Subcutaneous adipose tissue (tissue), 4 donors: ENCODE results near the gene ESYT1. TPM values are rescaled to one million over a fixed set of nuclear protein-coding genes. Genes with fewer than 3 reads are reported as not detected.

Experiments used
- total RNA-seq, 4 donors: library from RNA; depleted of rRNA; stranded (reverse); fragments of >200 nt; gene quantifications; one replicate each; pipeline ENCODE4 v1.1.0, GENCODE V29; 2016
- TF ChIP-seq, protein P1 (sequence below): fragments of 450-650 bp; IDR thresholded peaks from one replicate; pipeline ENCODE4 v1.5.1; 2016; ENCODE audit warnings: low read depth, mild to moderate bottlenecking, control low read depth, antibody characterized with exemption, moderate library complexity

The ESYT1 gene
- total RNA-seq, 4 donors from 2014 or later = 147 to 522 (median 280) TPM

DNA sequence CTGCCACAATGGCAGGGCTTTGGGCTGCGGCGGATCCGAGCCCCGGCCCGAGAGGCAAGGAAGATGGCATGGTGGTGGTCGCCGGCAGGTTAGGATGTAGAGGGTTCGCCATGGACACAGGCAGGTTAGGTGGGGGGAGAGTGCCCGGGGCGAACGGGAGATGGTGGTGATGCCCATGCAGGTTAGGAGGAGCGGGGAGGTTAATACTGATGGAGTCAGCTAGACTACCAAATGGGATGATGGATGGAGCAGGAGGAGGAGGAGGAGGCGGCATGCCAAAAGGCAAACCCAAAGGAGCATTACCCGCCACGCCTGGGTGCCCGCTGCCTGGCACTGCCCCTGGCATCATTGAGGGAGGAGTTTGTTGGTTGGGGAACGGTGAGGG, 36.3 kb downstream of the ESYT1 start:
- TF ChIP-seq, protein P1, sequence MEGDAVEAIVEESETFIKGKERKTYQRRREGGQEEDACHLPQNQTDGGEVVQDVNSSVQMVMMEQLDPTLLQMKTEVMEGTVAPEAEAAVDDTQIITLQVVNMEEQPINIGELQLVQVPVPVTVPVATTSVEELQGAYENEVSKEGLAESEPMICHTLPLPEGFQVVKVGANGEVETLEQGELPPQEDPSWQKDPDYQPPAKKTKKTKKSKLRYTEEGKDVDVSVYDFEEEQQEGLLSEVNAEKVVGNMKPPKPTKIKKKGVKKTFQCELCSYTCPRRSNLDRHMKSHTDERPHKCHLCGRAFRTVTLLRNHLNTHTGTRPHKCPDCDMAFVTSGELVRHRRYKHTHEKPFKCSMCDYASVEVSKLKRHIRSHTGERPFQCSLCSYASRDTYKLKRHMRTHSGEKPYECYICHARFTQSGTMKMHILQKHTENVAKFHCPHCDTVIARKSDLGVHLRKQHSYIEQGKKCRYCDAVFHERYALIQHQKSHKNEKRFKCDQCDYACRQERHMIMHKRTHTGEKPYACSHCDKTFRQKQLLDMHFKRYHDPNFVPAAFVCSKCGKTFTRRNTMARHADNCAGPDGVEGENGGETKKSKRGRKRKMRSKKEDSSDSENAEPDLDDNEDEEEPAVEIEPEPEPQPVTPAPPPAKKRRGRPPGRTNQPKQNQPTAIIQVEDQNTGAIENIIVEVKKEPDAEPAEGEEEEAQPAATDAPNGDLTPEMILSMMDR = no peak

DNA sequence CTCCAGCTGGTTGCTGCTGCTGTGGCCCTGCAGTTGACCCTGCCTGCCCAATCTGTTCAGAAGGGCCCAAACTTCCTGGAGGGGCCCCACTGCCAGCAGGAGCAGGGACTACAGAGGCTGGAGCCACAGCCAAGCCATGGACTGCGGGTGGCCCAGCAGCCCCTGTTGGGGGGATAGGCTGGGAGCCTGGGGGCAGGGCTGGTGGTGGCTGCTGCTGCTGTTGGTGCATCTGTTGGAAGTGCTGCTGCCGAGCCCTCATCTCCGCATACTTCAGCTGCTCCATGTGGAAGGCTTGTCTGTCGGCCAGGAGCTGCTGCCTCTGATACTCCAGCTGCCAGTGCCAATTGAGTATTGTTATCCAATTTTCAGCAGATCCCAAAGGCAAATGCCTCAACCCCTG, 37.3 kb downstream of the ESYT1 start:
- TF ChIP-seq, protein P1 = no peak

DNA sequence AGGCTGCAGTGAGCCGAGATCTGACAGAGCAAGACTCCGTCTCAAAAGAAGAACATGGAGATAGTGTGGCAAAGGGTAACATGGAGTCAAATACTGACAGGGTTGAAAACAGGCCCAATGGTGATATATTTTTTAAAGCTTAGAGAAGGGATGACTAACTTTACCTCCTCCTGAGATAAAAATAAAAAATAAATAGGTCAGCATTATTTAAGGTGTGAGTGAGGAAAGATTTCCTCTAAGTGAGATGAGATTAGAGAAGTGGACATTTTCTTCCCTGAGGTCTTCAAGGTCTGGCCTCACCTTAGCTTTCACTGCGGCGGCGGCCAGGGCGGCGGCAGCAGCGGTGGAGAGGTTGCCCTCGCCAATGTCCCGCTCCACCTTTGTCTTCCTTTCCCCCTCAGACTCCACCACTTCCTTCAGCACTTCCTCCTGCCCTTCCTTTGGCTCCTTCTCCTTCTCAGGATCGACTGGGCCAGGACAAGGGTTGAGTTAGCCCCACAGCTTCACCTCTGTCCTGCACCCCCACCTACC, 41.2 kb downstream of the ESYT1 start:
- TF ChIP-seq, protein P1 = no peak

DNA sequence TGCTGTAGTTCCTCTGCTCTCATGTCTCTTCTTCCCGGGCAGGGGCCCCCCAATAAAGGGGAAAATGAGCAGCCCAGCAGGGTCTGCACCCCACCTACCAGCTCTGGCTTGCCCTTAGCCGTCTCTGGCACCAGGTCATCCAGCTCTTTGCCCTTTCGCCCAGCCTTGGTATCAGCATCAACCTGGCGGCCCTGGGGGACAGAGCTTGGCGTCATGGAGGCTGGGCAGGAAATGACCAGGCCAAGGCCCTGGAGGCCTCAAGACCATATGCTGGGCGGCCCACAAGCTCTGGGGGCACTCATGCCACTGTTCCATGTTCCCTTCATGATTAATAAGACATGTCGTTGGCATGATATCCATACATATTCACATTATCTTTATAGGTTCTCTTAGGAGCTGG, 44.8 kb downstream of the ESYT1 start:
- TF ChIP-seq, protein P1 = no peak

DNA sequence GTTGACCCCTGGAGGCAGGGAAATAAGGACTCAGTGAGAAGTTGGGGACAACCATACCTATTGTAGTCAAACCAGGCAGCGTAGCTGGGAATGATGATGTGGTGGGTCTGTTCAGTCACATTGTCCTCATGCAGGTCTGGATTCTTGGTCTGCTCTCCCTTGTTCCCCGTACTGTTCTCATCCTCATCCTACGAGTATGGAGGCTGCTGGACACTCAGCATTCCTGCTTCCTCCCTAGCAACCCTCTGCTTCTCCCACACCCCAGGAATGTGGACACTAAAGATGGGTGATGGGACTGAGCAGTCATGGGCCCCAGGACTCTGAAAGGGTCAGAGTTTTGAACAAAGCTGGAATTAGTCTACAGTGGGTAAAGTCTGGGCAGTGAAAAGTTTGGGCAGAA, 50.3 kb downstream of the ESYT1 start:
- TF ChIP-seq, protein P1 = no peak

DNA sequence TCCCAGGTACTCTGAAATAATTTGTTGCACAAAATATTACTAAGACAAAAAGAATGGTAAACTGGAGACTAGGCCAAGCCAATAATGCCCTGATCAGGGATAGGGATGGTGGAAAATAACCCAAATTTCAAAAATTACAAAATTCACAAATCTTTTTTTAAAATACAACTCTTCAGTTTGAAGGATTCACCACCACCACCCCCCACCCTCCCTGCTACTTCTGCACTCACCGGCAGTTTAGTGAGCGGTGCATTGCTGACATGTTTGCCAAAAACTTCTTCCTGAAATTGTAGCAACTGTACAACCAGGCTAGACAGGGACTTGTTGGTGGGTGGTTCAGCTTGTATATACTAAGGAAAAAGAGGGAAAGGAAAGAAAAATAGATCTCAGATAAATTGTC, 58.9 kb downstream of the ESYT1 start:
- TF ChIP-seq, protein P1 = no peak

DNA sequence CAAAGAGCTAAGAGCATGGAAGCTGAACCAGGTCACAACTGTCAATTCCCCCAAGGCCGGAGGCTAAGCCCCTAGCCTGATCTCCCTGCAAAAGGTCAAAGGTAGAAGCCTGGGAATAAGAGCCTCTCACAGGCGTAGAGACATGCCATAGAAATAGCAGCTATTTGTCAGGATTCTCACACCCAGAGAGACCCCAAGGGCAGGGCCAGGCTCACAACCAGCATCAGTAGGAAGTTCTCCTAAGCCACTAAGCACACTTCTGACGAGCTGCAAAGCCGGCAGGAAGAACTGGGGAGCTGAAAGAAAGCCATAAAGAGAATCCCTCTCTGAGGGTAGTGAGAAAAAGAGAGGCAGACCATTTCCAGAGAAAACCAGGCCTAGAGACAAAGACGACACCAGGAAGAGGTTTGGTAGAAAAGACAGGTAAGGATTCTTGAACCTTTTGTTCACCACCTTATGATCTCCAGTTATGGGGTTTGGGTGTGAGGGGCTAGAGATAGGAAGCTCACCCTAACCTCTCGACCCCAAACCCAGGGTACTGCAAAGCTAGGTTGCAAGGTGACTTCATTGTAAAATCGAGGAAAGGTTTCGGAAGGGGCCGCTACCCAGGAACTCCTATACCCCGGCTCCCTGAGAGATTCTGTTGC, 60.2 kb downstream of the ESYT1 start:
- TF ChIP-seq, protein P1 = no peak
